Neutrophil (primary cell): ENCODE measurements around the gene TMEM272.

Experiments used
- H3K27ac ChIP-seq: fragments of 200-600 bp; sonication (generic); 2 replicates; pipeline ENCODE4 v1.5.1; 2016; ENCODE audit warnings: mild to moderate bottlenecking, moderate library complexity
- H3K27me3 ChIP-seq: fragments of 200-600 bp; sonication (generic); 2 replicates; pipeline ENCODE4 v1.6.0; 2016; ENCODE audit warnings: mild to moderate bottlenecking
- H3K36me3 ChIP-seq: fragments of 200-600 bp; sonication (generic); 2 replicates; pipeline ENCODE4 v1.5.1; 2017
- H3K4me1 ChIP-seq, 2 experiments: fragments of 200-600 bp in 1 of 2; sonication (generic) in 1 of 2; 1 replicate in 1 of 2; 2 replicates in 1 of 2; pipeline versions ENCODE4 v1.5.1 to v1.6.1; 2013 to 2016; ENCODE audit warnings: low read depth in 1 of 2, low read length in 1 of 2, mild to moderate bottlenecking in 1 of 2, moderate library complexity in 1 of 2; ENCODE audit not compliant: control insufficient read depth in 1 of 2, insufficient read depth in 1 of 2
- H3K4me3 ChIP-seq, 2 experiments: fragments of 200-600 bp in 1 of 2; sonication (generic) in 1 of 2; 1 replicate in 1 of 2; 2 replicates in 1 of 2; pipeline ENCODE4 v1.5.1; 2013 to 2016; ENCODE audit warnings: low read depth in 1 of 2, low read length in 1 of 2, mild to moderate bottlenecking in 1 of 2, moderate library complexity in 1 of 2
- H3K9me3 ChIP-seq: fragments of 200-600 bp; sonication (generic); 2 replicates; pipeline ENCODE4 v1.5.1; 2016
- CTCF ChIP-seq: fragments of 200-600 bp; sonication (generic); IDR thresholded peaks from 2 replicates; pipeline ENCODE4 v1.5.1; 2016; ENCODE audit warnings: antibody characterized with exemption

TMEM272 gene

GRCh38 chr13:51837016-51837415 lies 8.0 kb downstream of the TMEM272 start:
- no peaks in the 10 kb centered on the region for H3K27me3 ChIP-seq
- peaks cover 94 to 99% of the 10 kb centered on the region in 2 experiments for H3K4me1 ChIP-seq
- H3K4me3 ChIP-seq: peak overlapping the region; percentile 51 to 62
- no peaks in the 10 kb centered on the region for H3K9me3 ChIP-seq
- peaks cover 7% of the 10 kb centered on the region for H3K36me3 ChIP-seq
- no peak for TF ChIP-seq CTCF
- H3K27ac ChIP-seq: peak overlapping the region; percentile 97

- no peak for TF ChIP-seq CTCF
- Histone ChIP-seq H3K36me3 (peaks cover 3% of the 10 kb centered on the region), H3K4me1 (peaks cover 100% of the 10 kb centered on the region in 2 experiments), H3K4me3 (no peak overlapping the region), H3K9me3 (no peaks in the 10 kb centered on the region), H3K27me3 (no peaks in the 10 kb centered on the region), H3K27ac (peak overlapping the region; percentile 97)
These were observed 10.3 kb downstream of the TMEM272 start for GRCh38 chr13:51834581-51835171.

- H3K27ac ChIP-seq: peak overlapping the region; percentile 97
- TF ChIP-seq CTCF: no peak
These were observed 11.0 kb downstream of the TMEM272 start for GRCh38 chr13:51833980-51834379.

GRCh38 chr13:51832471-51833152 lies 12.4 kb downstream of the TMEM272 start:
- peak; percentile 71 for TF ChIP-seq CTCF
- peak overlapping the region; percentile 97 for H3K27ac ChIP-seq
- H3K4me1 ChIP-seq: peaks cover 100% of the 10 kb centered on the region in 2 experiments
- H3K9me3 ChIP-seq: no peaks in the 10 kb centered on the region
- H3K27me3 ChIP-seq: no peaks in the 10 kb centered on the region
- H3K36me3 ChIP-seq: peaks cover 3% of the 10 kb centered on the region
- no peak overlapping the region for H3K4me3 ChIP-seq

More at GRCh38 chr13:51833980-51834379, 11.0 kb downstream of the TMEM272 start:
- Histone ChIP-seq H3K4me1 (peaks cover 100% of the 10 kb centered on the region in 2 experiments), H3K9me3 (no peaks in the 10 kb centered on the region), H3K27me3 (no peaks in the 10 kb centered on the region), H3K36me3 (peaks cover 3% of the 10 kb centered on the region), H3K4me3 (no peak overlapping the region)

- H3K4me3 ChIP-seq: no peak overlapping the region
- H3K4me1 ChIP-seq: peaks cover 100% of the 10 kb centered on the region in 2 experiments
- H3K36me3 ChIP-seq: peaks cover 3% of the 10 kb centered on the region
These were observed 13.5 kb downstream of the TMEM272 start for GRCh38 chr13:51831519-51831918.

More at GRCh38 chr13:51831519-51831918, 13.5 kb downstream of the TMEM272 start:
- H3K9me3 ChIP-seq: no peaks in the 10 kb centered on the region
- TF ChIP-seq CTCF: no peak
- H3K27me3 ChIP-seq: no peaks in the 10 kb centered on the region
- H3K27ac ChIP-seq: peak overlapping the region; percentile 97
